Measurements from ENCODE around the gene SLC22A17. TPM values are rescaled to one million over a fixed set of nuclear protein-coding genes. Genes with fewer than 3 reads are reported as not detected.

Gene SLC22A17
- total and polyA plus RNA-seq, 2 of the 13 experiments (the other 11 are each of a cell fraction or from before 2014, with no cell fraction given), result 0.95 to 1.1 TPM

GRCh38 chr14:23379366-23380196 is 26.9 kb upstream of the SLC22A17 start (continued):
- TF ChIP-seq ZNF383 (CRISPR knock-in tag; IDR thresholded peaks at IDR 0.05; ENCODE audit: borderline replicate concordance) (no peak), POLR2AphosphoS2 (IDR thresholded peaks at IDR 0.05; ENCODE audit: low read depth, low read length) (no peak), BORCS8-MEF2B (CRISPR knock-in tag; IDR thresholded peaks at IDR 0.05) (peak; percentile 97), ZNF670 (CRISPR knock-in tag; IDR thresholded peaks at IDR 0.05; ENCODE audit: borderline replicate concordance) (no peak), GATAD1 (CRISPR knock-in tag; IDR thresholded peaks at IDR 0.05) (peak; percentile 70; the same call in 1 of the 2 replicates), RARA (CRISPR knock-in tag; IDR thresholded peaks at IDR 0.05) (peak; percentile 29; the same call in 1 of the 2 replicates), ELF1 (CRISPR knock-in tag; IDR thresholded peaks at IDR 0.05) (peak; percentile 43; the same call in 1 of the 2 replicates), ZNF879 (CRISPR knock-in tag; IDR thresholded peaks at IDR 0.05) (no peak), ZNF496 (CRISPR knock-in tag; IDR thresholded peaks at IDR 0.05; ENCODE audit: insufficient replicate concordance) (no peak), HHEX (CRISPR knock-in tag; IDR thresholded peaks at IDR 0.05) (no peak), ZFYVE20 (CRISPR knock-in tag; IDR thresholded peaks at IDR 0.05; ENCODE audit: borderline replicate concordance, low read depth) (no peak), ZSCAN12 (CRISPR knock-in tag; IDR thresholded peaks at IDR 0.05) (no peak), HNF4G (IDR thresholded peaks at IDR 0.05; ENCODE audit: borderline replicate concordance, low read depth, low read length) (no peak), HNF4G (CRISPR knock-in tag; IDR thresholded peaks at IDR 0.05; ENCODE audit: borderline replicate concordance, low read depth) (peak; percentile 51; the same call in 1 of the 2 replicates), MEIS1 (CRISPR knock-in tag; IDR thresholded peaks at IDR 0.05; ENCODE audit: borderline replicate concordance) (0 out of 2 replicates have a peak, but pooled peaks have one; percentile 57), TARDBP (CRISPR knock-in tag; IDR thresholded peaks at IDR 0.05) (no peak), ZNF296 (CRISPR knock-in tag; conservative IDR thresholded peaks at IDR 0.05) (0 out of 2 replicates have a peak, but pooled peaks have one; percentile 49), IRF2 (CRISPR knock-in tag; IDR thresholded peaks at IDR 0.05) (peak; percentile 72; the same call in 1 of the 2 replicates), TBX3 (IDR thresholded peaks at IDR 0.05; ENCODE audit: borderline replicate concordance) (no peak), ELK4 (CRISPR knock-in tag; IDR thresholded peaks at IDR 0.05; ENCODE audit: borderline replicate concordance) (no peak), ZC3H4 (CRISPR knock-in tag; IDR thresholded peaks at IDR 0.05; ENCODE audit: borderline replicate concordance) (no peak), CBFB (CRISPR knock-in tag; IDR thresholded peaks at IDR 0.05) (peak; percentile 82; the same call in 1 of the 2 replicates)
- TF ChIP-seq, protein P1, sequence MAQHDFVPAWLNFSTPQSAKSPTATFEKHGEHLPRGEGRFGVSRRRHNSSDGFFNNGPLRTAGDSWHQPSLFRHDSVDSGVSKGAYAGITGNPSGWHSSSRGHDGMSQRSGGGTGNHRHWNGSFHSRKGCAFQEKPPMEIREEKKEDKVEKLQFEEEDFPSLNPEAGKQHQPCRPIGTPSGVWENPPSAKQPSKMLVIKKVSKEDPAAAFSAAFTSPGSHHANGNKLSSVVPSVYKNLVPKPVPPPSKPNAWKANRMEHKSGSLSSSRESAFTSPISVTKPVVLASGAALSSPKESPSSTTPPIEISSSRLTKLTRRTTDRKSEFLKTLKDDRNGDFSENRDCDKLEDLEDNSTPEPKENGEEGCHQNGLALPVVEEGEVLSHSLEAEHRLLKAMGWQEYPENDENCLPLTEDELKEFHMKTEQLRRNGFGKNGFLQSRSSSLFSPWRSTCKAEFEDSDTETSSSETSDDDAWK (CRISPR knock-in tag; IDR thresholded peaks at IDR 0.05), result no peak
- TF ChIP-seq, protein P2, sequence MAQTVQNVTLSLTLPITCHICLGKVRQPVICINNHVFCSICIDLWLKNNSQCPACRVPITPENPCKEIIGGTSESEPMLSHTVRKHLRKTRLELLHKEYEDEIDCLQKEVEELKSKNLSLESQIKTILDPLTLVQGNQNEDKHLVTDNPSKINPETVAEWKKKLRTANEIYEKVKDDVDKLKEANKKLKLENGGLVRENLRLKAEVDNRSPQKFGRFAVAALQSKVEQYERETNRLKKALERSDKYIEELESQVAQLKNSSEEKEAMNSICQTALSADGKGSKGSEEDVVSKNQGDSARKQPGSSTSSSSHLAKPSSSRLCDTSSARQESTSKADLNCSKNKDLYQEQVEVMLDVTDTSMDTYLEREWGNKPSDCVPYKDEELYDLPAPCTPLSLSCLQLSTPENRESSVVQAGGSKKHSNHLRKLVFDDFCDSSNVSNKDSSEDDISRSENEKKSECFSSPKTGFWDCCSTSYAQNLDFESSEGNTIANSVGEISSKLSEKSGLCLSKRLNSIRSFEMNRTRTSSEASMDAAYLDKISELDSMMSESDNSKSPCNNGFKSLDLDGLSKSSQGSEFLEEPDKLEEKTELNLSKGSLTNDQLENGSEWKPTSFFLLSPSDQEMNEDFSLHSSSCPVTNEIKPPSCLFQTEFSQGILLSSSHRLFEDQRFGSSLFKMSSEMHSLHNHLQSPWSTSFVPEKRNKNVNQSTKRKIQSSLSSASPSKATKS (CRISPR knock-in tag; IDR thresholded peaks at IDR 0.05), result no peak
